Epithelial cell of prostate (primary cell): Measurements from ENCODE around the gene POLA1.
"Not testable (repeated sequence)": the region's sequence is repeated elsewhere in the genome, so short reads cannot be mapped to it uniquely, and the experiment has no call there.

Experiments used
- DNase-seq: peaks from one replicate; pipeline ENCODE4 v3.0.0-alpha.2; 2011; ENCODE audit warnings: low read depth, low spot score
- H3K27ac ChIP-seq: fragments of 450-650 bp; 2 replicates; pipeline ENCODE4 v1.5.1; 2017; ENCODE audit warnings: mild to moderate bottlenecking

The POLA1 gene

GRCh38 chrX:24789047-24789446 is 95.3 kb downstream of the POLA1 start:
- H3K27ac ChIP-seq: no peak overlapping the region
- no peak for DNase-seq

DNA sequence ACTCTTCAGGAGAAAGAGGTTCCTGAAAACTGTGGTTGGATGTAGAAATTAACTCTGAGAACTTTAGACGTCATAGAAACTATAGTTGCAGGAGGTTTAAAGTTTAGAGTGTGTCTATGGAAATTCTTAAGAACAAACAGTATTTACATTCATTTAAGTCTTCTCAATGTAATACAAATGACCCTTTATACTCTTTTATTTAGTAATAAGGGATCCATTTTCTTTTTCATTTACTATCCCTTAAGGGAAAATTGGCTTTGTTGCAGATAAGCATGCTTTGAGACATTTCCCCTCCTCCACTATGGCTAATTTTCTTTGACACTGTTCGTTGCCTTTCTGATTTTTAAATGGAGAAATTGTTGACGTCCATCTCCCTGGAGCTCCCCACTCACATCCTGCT is 96.4 kb downstream of the POLA1 start:
- no peak overlapping the region for H3K27ac ChIP-seq
- DNase-seq: no peak

GRCh38 chrX:24796204-24796603 is 102.5 kb downstream of the POLA1 start:
- H3K27ac ChIP-seq: no peak overlapping the region
- DNase-seq: no peak

GRCh38 chrX:24799078-24799477 is 105.4 kb downstream of the POLA1 start:
- no peak for DNase-seq
- no peak overlapping the region for H3K27ac ChIP-seq

- no peak overlapping the region for H3K27ac ChIP-seq
- DNase-seq: no peak
These were observed 105.8 kb downstream of the POLA1 start for GRCh38 chrX:24799565-24799964.

DNA sequence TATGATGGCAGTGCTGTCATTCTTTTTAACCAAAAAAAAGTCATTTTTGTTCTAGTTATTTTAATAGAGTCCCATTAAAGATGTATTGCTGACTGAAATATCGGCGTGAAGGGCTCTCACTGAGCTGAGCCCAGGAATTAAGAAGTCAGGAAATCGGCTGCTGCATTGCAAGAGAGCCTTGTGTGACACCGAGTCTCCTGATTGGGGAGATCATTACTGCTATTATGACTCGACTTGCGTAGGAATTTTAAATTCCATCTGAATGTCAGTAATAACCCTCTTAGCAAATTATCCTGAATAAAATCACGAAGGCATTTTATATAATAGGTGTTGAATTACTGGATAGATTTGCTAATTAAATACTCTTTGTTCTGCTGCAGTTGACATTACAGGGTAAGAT is 111.5 kb downstream of the POLA1 start:
- DNase-seq: no peak

GRCh38 chrX:24819807-24820206 is 126.1 kb downstream of the POLA1 start:
- H3K27ac ChIP-seq, DNase-seq: not testable (repeated sequence)

More for the DNA sequence above, 111.5 kb downstream of the POLA1 start:
- H3K27ac ChIP-seq: no peak overlapping the region

GRCh38 chrX:24828147-24828546 is 134.4 kb downstream of the POLA1 start:
- no peak overlapping the region for H3K27ac ChIP-seq
- DNase-seq: no peak

DNA sequence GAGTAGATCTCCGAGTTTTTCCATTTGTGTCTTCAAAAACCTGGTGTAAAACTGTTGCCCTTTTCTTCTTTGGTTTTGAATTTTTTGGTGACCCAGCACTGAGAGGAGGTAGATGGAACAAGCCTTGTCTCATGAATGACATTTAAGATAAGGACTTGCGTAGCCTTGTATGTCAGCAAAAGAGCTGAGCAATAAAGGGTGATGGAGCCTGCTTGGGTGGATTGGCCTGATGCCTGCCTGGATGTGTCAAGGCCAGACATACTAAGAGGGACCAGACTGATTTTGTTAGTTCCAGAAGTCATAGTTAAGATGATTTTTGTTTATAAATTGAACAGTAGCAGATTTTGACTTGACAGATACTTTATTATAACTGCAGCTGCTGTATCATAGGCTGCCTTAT is 134.9 kb downstream of the POLA1 start:
- no peak overlapping the region for H3K27ac ChIP-seq
- no peak for DNase-seq

DNA sequence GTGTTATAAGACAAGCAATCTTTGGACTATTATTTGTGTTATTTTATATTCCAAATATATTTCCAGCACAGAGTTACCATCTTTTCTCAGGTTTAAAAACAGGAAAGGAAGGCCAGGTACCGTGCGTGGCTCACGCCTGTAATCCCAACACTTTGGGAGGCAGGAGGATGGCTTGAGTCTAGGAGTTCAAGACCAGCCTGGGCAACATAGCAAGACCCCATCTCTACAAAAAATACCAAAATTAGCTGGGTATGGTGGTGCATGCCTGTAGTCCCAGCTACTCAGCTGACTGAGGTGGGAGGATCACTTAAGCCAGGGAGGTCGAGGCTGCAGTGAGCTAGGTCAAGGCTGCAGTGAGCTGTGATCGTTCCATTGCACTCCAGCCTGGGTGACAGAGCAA is 140.0 kb downstream of the POLA1 start:
- no peak for DNase-seq
- no peak overlapping the region for H3K27ac ChIP-seq

GRCh38 chrX:24837966-24838365 is 144.2 kb downstream of the POLA1 start:
- H3K27ac ChIP-seq: no peak overlapping the region
- no peak for DNase-seq

DNA sequence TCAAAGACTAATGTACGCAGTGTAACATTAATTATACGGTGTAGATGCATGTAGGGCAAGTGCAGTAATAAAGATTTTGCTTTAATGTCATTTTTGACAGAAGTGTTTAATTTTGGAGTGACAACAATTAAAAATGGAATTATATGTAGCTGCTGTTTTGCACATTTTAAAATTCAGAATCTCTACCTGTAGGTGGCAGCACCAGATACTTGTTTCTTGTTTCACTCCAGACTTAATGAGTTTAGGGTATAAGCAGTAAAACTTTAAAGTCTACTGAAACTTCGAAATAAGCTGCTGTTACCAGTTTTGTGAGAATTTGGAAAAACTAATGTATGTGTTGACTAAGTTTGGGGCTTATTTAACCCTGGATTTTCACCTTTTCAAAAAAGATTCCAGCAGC is 144.9 kb downstream of the POLA1 start:
- H3K27ac ChIP-seq: no peak overlapping the region

GRCh38 chrX:24839331-24839730 is 145.6 kb downstream of the POLA1 start:
- no peak overlapping the region for H3K27ac ChIP-seq
- DNase-seq: peak; percentile 2

More for the DNA sequence above, 144.9 kb downstream of the POLA1 start:
- DNase-seq: no peak

DNA sequence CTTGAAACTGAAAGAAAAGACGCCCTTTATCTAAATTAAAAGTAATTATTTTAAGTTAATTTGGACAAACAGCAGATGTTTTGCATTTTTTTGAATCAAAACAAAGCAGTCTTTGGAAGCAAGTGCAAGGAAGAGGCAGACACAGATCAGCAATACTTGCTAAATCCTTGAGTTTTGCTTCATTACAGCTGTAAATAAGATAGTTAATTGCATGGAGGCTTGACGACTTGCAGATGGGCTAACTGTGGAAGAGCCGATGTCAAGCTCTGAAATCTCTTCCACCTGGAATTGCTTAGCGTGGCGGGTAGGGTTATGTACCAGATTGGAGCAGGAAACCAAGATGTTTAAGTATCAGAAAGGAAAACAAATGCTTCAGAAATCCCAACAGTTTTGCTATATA is 148.8 kb downstream of the POLA1 start:
- no peak for DNase-seq
- H3K27ac ChIP-seq: no peak overlapping the region

DNA sequence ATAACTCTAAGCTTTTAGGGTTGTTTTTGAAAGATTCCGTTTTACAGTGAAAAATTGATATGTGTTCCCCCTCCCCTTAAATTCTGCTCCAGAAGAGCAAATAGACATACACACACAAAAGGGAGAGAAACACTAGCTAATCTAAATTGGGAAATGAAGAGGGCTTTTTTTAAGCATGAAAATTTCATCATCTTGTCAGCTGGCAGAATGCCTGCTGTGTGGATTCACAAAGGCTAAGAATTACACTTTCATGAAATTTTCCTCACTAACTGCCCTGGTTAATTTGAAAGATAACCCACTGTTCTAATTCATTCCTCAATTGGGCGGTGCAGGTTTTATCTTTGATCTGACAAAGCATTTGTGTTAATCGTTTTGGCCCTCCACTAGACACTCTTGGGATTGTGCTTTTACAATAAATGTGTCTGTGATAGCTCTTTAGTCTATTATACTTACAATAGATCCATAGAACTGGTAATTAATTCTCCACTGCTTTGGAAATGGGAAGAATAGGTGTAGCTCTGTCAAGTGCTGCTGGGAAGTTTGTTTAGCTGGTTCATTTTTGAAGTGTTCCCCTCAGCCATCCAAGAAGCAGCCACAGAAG is 152.9 kb downstream of the POLA1 start:
- DNase-seq: no peak
- no peak overlapping the region for H3K27ac ChIP-seq

- DNase-seq: no peak
These were observed 157.6 kb downstream of the POLA1 start for GRCh38 chrX:24851289-24851688.

DNA sequence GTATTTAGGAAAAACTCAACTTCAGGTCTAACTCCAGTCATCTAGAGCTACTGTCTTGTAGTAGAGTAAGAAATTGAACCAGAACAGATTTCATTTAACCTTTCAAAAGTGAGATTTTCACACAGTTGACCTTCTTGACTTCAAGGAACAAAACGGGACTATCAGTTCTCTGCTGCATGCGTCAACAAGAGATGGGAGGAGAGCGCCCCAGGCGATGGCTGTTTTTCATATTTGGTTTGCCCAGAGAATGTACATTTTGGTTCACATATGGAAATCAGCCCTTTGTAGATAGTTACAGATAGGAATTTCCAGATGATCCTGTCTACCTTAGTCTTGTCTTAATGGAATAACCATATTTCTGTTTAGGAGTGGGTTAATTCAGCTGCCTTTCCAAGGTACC is 158.1 kb downstream of the POLA1 start:
- H3K27ac ChIP-seq: no peak overlapping the region

More at GRCh38 chrX:24851289-24851688, 157.6 kb downstream of the POLA1 start:
- no peak overlapping the region for H3K27ac ChIP-seq

DNA sequence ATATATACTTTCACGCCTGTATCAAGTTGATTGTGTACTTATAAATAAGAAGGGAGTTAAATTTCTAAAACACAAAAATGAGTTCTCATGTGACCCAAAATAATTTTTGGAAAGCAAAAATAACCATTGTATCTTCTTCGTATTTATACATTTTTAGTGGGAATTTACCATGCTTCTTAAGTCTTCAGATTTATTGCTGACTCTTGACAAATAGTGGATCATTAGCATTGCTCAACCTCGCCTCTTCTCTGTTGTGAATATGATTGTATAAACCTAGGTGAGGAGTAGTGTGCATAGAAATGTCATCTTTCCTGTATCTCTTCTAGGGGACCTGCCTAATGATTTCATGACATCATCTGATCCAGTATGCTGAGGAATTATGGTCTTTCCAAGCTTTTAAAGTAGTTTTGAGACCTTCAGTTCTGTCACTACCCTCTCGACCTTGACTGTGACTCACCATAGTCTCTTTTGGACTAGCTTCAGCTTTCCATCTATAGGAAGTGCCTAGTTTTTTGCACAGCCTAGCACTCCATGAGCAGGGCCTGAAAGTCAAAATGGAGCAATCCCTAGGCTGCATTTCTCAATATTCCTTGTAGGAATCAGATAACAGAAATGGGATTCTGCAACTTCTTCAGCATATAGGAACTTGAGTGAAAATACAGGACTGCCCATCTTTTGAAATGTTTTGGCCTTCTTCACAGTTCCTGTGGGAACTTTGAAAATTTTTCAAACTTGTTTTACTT is 164.5 kb downstream of the POLA1 start:
- no peak for DNase-seq
- no peak overlapping the region for H3K27ac ChIP-seq

More for the DNA sequence above, 158.1 kb downstream of the POLA1 start:
- no peak for DNase-seq

GRCh38 chrX:24859211-24859841 is 165.6 kb downstream of the POLA1 start:
- no peak for DNase-seq
- no peak overlapping the region for H3K27ac ChIP-seq

GRCh38 chrX:24860140-24860539 is 166.4 kb downstream of the POLA1 start:
- DNase-seq: no peak

GRCh38 chrX:24862343-24862742 is 168.6 kb downstream of the POLA1 start:
- no peak for DNase-seq
- H3K27ac ChIP-seq: no peak overlapping the region

More at GRCh38 chrX:24860140-24860539, 166.4 kb downstream of the POLA1 start:
- no peak overlapping the region for H3K27ac ChIP-seq
